HK-2 (cell line): ENCODE results near the gene SEMA5B.

Experiments used
- DNase-seq: peaks from one replicate; pipeline ENCODE4 v3.0.0-alpha.2; 2018; ENCODE audit not compliant: unreplicated experiment

SEMA5B gene

GRCh38 chr3:122893754-122894668 lies 133.6 kb downstream of the SEMA5B start:
- no peak for DNase-seq

DNA sequence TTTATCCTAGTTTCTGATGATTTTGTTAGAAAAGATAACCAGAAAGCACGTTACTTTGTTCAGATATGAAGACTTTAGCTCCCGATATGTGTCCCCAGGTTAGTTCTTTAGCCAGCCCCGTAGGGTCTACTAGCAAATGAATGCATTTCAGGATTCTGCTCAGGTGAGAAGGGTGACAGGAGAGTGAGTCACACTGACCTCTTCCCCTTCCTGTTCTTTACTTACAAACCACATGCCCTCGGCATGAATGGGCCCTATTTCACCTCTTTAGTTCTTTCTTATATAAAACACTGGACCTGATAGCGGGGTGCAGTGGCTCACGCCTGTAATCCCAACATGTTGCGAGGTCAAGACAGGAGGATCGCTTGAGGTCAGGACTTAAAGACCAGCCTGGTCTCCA lies 134.3 kb downstream of the SEMA5B start:
- no peak for DNase-seq

GRCh38 chr3:122892118-122892960 lies 135.2 kb downstream of the SEMA5B start:
- no peak for DNase-seq

- no peak for DNase-seq
Observed at GRCh38 chr3:122890720-122891220, 136.8 kb downstream of the SEMA5B start.

DNA sequence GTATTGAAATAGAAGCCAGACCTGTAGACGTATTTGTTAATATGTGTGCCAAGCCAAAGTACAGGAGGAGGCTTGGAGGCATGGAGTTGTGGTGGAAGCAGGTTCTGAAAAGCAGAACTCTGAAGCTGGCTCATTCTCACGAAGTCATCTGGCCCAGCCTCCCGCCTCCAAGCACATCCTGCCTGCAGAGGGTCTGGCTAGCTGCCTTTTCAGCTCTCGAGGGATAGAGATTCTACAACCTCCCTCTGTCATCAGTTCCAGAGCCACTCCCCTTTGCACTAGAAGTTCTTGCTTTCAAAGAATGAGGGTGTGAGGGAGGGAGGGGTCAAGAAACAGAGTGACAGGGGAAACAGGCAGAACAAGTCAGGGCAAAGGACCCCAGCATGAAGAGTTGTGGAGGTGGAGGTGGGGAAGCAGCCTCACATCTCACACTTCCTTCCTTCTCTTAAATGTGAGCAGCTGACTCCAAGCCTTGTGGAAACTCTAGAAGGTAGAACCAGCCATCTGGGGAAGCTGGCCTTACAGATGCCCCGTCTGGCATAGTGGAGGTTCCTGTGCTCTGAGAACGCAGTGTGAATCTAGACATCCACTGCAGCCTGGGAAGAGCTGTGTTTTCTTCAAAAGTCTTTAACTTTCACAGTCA lies 137.4 kb downstream of the SEMA5B start:
- DNase-seq, result no peak

DNA sequence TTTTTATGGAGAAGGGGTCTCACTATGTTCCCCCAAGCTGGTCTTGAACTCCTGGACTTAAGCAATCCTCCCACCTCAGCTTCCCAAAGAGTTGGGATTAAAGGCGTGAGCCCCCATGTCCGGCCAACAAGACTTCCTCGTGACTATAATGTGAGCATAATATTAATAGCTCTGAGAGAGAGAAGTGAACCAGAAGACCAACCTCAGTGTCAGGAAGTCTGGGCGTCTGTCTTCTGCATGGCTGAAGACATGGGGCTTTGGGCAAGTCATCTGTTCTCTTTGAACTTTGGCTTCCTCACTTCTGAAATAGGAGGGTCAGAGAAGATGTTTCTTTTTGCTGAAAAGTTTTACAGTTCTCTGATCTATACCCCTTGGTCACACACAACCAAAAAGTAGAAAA lies 140.6 kb downstream of the SEMA5B start:
- no peak for DNase-seq

DNA sequence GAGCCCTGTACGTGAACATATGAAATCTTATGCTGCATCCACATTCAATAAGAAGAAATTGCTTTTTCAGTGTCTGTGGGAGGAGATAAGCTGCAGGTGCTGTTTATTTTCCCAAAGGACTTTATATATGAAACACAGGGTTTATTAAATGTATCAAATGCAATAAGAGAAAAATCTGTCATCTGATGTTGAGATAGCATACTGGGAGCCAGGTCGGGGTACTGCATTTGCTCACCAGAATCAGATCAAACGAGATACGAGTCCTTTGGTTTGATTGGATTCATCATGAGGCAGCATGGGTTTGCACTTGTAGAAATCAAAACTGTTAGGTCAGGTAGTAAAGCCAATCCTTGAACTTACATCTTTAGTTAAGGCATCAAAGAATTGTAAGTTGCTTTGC lies 141.3 kb downstream of the SEMA5B start:
- no peak for DNase-seq

GRCh38 chr3:122882361-122882947 lies 145.1 kb downstream of the SEMA5B start:
- no peak for DNase-seq

DNA sequence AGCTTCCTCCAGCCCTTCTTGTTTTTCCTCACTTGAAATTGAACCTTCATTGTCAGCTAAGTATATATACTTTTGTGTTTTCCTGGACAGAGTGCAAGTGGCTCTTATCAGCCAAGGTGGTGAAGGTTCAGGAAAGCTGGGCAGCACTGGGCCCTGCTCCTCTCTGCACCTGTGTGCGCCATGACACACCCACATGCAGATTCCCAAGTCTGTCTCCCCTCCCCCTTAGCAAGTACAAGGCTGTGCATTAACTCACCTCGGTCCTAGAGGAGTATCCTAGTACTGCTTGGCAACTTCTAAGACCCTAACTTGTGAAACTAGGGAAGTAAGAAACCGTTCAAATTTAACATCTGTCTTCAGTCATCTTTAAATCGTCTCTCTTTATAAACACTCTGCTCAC lies 146.9 kb downstream of the SEMA5B start:
- no peak for DNase-seq

DNA sequence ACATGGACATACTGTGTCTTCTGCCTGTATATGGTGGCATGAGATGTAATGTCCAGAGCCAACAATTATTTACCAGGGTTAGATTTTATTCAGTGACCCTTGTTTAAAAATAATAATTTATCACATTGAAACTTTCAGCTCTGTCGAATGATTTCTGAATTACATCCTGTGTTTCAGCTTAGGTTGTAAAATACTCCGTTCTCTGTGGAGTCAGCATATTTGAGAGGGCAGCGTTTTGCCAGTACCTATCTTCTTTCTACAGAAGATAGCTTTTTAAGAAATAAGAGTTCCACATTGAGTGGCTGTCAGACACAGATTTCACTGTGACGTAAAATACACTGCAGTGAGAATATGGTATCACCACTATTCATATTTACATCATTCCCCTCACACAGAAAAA lies 147.4 kb downstream of the SEMA5B start:
- DNase-seq, result no peak

DNA sequence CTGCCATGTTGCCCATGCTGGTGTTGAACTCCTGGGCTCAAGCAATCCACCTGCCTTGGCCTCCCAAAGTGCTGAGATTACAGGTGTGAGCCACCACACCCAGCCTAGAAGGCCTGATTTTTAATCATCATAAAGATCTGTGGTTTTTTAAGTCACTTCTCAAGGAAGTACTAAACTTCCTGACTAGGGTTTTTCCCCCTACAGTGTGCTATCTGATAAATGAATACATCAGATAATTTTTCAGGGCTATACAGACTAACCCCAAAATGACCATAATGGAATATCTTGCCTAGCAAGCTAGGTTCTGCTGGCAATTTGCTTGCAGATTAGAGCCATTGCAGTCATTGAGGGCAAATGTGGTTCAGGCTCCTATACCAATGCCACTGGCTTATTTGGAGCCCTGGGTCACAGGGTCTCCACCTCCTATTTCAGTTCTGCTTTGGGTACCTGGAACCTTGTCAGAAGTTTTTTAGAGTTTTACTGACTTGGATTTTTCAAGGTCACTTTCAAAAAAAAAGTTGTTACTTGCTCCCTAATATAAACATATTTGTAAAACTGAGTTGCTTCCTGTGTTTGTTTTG lies 151.9 kb downstream of the SEMA5B start:
- no peak for DNase-seq

DNA sequence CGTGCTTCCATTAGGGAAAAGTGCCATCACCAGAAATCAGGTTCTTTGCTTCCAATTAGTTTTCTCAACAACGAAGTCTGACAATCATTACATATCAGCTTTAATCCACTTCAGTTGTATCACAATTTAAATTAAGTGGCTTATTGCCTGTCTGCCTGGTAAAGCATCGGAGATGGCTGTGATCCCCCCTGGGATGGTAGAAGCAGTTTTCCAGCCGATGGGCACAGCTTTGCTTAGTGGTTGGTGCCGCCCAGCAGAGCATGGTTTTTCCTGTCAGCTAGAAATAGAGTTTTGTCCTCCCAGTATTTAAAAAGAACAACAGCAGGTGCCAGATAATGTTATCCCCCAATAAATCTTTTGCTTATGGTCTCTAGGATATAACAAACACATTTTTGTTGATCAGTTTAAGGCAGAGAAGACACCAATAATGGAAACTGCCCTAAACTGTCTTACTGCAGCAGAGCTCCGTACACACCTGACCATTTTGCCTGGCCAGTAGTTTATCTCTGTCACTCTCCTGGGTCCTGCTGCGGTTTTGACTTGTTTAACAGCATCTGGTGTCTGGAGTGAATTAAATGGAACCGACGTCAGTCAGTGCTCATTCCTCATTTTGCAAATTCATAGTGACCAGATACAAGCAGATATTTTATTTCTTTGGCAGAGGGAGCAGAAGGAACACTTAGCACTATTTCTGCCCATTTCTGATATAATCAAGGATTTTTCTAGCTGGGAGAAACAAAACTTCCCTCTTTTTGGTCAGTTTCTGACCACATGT lies 153.6 kb downstream of the SEMA5B start:
- no peak for DNase-seq

GRCh38 chr3:122868322-122868721 lies 159.2 kb downstream of the SEMA5B start:
- no peak for DNase-seq

DNA sequence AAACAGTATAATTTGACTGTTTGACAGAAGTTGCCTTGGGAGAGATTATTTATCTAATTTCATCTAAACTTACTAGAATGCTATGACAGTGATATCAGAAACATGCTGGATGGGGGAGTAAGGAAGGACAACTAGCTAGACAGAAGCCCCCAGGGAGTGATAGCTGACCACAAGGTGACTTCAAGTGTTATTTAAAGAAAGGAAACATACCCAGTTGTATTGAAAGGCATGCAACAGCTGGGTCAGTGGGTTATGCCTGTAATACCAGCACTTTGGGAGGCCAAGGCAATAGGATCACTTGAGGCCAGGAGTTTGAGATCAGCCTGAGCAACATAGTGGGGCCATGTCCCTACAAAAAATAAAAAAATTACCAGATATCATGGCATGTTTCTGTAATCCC lies 163.1 kb downstream of the SEMA5B start:
- no peak for DNase-seq

- no peak for DNase-seq
Observed at GRCh38 chr3:122862381-122862780, 165.2 kb downstream of the SEMA5B start.
